HepG2 (cell line): ENCODE results near the gene HBS1L.

Experiments
- CREM ChIP-seq, 2 experiments: sonication (generic) in 1 of 2; formaldehyde crosslinking in 1 of 2; IDR thresholded peaks; 2 replicates each; pipeline versions ENCODE4 v1.4.0 to v1.6.1; 2016 to 2020; ENCODE audit warnings: antibody characterized with exemption in 1 of 2, mild to moderate bottlenecking in 1 of 2, missing genetic modification reagents in 1 of 2
- CTCF ChIP-seq: sonication (generic); formaldehyde crosslinking; IDR thresholded peaks from 2 replicates; pipeline ENCODE4 v1.5.0; 2020; ENCODE audit warnings: mild to moderate bottlenecking, missing genetic modification reagents, moderate library complexity
- HNF4A ChIP-seq: sonication (generic); formaldehyde crosslinking; IDR thresholded peaks from 2 replicates; pipeline ENCODE4 v1.4.0; 2020; ENCODE audit warnings: missing genetic modification reagents
- MAFG ChIP-seq: sonication (generic); formaldehyde crosslinking; IDR thresholded peaks from 2 replicates; pipeline ENCODE4 v1.5.1; 2020; ENCODE audit warnings: mild to moderate bottlenecking, missing genetic modification reagents
- PAX8 ChIP-seq: sonication (generic); formaldehyde crosslinking; IDR thresholded peaks from 2 replicates; pipeline ENCODE4 v1.8.0; 2022; ENCODE audit warnings: mild to moderate bottlenecking, missing genetic modification reagents, borderline replicate concordance
- POLR2AphosphoS5 ChIP-seq: IDR thresholded peaks from 2 replicates; pipeline ENCODE4 v1.6.1; 2012; ENCODE audit warnings: low read depth, low read length
- RBM22 ChIP-seq: fragments of 200-400 bp; formaldehyde crosslinking; optimal IDR thresholded peaks from 2 replicates; pipeline ENCODE3; 2017; ENCODE audit warnings: mild to moderate bottlenecking, low read length, moderate library complexity
- REPIN1 ChIP-seq: sonication (generic); formaldehyde crosslinking; IDR thresholded peaks from 2 replicates; pipeline ENCODE4 v1.8.0; 2022; ENCODE audit warnings: missing genetic modification reagents, low read depth, mild to moderate bottlenecking, borderline replicate concordance
- SNAI1 ChIP-seq: sonication (generic); formaldehyde crosslinking; IDR thresholded peaks from 2 replicates; pipeline ENCODE4 v1.5.0; 2020; ENCODE audit warnings: mild to moderate bottlenecking, missing genetic modification reagents, borderline replicate concordance
- TAF1 ChIP-seq: sonication (generic); formaldehyde crosslinking; IDR thresholded peaks from 2 replicates; pipeline ENCODE4 v1.4.0; 2020; ENCODE audit warnings: missing genetic modification reagents
- ZNF430 ChIP-seq: sonication (generic); formaldehyde crosslinking; IDR thresholded peaks from 2 replicates; pipeline ENCODE4 v1.9.0; 2021; ENCODE audit warnings: mild to moderate bottlenecking, missing genetic modification reagents
- TF ChIP-seq, protein P1 (sequence below): sonication (generic); formaldehyde crosslinking; IDR thresholded peaks from 2 replicates; pipeline ENCODE4 v1.4.0; 2020; ENCODE audit warnings: missing genetic modification reagents

GRCh38 chr6:135072753-135073152 is 18.1 kb upstream of the HBS1L start:
- no peak for TF ChIP-seq CTCF (CRISPR knock-in tag)
- TF ChIP-seq MAFG (CRISPR knock-in tag) = no peak
- no peak for TF ChIP-seq HNF4A
- TF ChIP-seq REPIN1 (CRISPR knock-in tag) = no peak
- TF ChIP-seq TAF1 (CRISPR knock-in tag) = no peak
- no peak for TF ChIP-seq PAX8
- no peak for TF ChIP-seq CREM (IDR thresholded peaks at IDR 0.05)
- TF ChIP-seq CREM (CRISPR knock-in tag; IDR thresholded peaks at IDR 0.05) = no peak
- TF ChIP-seq, protein P1, sequence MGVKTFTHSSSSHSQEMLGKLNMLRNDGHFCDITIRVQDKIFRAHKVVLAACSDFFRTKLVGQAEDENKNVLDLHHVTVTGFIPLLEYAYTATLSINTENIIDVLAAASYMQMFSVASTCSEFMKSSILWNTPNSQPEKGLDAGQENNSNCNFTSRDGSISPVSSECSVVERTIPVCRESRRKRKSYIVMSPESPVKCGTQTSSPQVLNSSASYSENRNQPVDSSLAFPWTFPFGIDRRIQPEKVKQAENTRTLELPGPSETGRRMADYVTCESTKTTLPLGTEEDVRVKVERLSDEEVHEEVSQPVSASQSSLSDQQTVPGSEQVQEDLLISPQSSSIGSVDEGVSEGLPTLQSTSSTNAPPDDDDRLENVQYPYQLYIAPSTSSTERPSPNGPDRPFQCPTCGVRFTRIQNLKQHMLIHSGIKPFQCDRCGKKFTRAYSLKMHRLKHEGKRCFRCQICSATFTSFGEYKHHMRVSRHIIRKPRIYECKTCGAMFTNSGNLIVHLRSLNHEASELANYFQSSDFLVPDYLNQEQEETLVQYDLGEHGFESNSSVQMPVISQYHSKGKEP (CRISPR knock-in tag) = no peak
- no peak for TF ChIP-seq POLR2AphosphoS5
- TF ChIP-seq ZNF430 (CRISPR knock-in tag) = no peak
- TF ChIP-seq RBM22 = no peak
- no peak for TF ChIP-seq SNAI1 (CRISPR knock-in tag)
